ENCODE results near the gene WFIKKN1.

The WFIKKN1 gene

DNA sequence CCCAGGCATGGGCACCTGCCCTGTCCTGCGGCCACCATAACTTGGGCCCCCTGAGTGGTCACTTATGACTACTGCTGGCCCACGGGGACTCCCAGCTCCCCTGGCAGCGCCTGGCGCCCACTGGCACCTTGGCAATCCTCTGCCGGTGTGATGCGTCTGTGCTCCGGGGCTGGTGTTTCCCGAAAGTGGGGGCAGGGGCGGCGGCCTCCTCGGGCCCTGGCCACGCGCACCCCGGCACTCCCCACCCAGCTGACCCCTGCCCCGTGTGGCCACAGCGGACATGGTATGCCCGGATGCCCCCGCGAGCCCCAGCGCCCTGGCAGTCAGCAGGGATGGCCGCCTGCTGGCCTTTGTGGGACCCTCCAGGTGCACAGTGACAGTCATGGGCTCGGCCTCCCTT is 26.7 kb downstream of the WFIKKN1 start:
- no peak for DNase-seq (ENCODE audit: low read depth in 3 of 3)

- DNase-seq (ENCODE audit: low read depth in 3 of 3) = no peak
Observed at GRCh38 chr16:658679-659571, 28.1 kb downstream of the WFIKKN1 start.

DNA sequence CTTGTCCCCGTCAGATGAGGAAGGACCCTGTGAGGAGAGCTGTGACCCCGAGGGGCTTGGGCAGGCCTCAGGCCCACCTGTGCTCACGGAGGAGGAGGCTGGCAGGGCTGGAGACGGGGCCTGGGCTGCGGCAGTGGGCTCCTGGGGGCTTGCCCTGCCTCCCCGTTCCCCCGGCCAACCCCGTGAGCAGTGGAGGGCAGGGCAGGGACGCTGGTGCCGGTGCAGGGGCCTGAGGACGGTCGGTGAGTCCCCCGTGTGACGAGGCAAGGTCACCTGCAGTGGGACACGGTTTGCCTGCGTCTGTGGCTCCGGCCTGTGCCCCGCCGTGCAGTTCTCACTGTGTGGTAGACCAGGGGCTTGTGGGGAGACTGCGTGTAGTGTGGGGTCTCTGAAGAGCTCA is 28.8 kb downstream of the WFIKKN1 start:
- DNase-seq (ENCODE audit: low read depth in 3 of 3) = no peak

DNA sequence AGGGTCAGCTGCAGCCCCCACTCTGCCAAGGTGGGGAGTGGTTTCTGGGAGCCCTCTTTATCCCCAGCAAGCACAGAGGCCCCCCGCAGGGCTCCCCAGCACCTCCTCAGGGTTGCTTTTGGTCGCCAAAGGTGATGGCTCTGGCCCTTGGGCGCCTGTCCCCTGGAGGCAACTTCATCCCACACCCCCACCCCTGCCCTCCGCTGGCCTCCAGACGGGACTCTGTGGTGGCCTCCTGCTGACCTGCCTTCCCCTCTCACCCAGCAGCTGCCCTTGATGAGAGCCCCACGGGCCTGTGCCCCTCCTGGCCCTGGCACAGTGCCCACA is 29.3 kb downstream of the WFIKKN1 start:
- DNase-seq (ENCODE audit: low read depth in 3 of 3) = no peak

- DNase-seq (ENCODE audit: low read depth in 3 of 3) = peak in 2 of 3 experiments; percentile 34 to 40
Observed at GRCh38 chr16:660459-661183, 29.8 kb downstream of the WFIKKN1 start.

- no peak for DNase-seq (ENCODE audit: low read depth in 3 of 3)
Observed at GRCh38 chr16:661184-661821, 30.5 kb downstream of the WFIKKN1 start.

DNA sequence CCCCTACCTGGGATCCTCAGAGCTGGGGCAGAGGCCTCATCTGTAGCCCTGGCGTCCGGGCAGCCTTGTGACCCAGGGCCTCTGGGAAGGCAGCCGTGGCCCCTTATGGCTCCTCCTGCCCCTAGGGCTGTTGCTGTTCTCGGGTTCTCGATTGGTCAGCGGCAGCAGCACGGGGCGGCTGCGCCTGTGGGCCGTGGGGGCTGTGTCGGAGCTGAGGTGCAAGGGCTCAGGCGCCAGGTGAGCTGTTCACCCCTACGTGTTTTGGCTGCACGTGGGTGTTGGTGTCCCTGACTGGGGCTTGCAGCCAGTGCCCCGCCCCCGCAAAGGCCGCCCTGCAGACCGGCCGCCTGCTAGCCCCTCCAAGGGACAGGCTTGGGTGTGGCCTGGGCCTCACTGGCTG is 31.3 kb downstream of the WFIKKN1 start:
- DNase-seq (ENCODE audit: low read depth in 3 of 3) = no peak

DNA sequence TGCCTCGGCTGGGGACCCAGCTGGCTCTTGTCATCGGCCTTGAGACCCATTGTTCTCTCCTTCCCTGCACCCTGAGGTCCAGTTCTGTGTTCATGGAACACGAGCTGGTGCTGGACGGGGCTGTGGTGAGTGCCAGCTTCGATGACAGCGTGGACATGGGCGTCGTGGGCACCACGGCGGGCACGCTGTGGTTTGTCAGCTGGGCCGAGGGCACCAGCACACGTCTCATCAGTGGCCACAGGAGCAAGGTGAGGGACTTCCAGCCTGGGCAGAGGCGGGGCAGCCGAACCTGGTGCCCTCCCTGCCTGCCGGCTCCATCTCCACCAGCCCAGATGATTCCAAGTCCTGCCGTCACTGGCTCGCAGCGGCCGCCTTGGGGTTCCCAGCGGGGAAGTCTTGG is 31.8 kb downstream of the WFIKKN1 start:
- no peak for DNase-seq (ENCODE audit: low read depth in 3 of 3)

DNA sequence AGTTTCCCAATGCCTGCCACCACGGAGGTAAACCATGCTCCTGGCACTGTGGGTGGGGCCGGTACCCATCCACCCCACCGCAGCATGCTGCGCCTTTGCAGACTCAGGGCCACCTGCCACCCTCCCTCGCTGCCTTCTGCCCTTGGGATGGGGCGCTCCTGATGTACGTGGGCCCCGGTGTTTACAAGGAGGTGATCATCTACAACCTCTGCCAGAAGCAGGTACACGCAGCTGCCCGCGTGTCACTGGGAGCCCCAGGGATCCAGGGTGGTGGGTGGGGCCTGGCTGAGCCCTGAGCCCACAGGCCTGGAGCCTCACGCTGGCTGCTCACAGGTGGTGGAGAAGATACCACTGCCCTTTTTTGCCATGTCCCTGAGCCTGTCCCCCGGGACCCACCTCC is 35.8 kb downstream of the WFIKKN1 start:
- DNase-seq (ENCODE audit: low read depth in 3 of 3) = no peak

- no peak for DNase-seq (ENCODE audit: low read depth in 3 of 3)
Observed at GRCh38 chr16:667113-667779, 36.5 kb downstream of the WFIKKN1 start.

GRCh38 chr16:667780-668518 is 37.2 kb downstream of the WFIKKN1 start, which contains the start of gene RHOT2:
RHOT2 (plus strand) TSS chr16:668132; CDS start chr16:668200, 68 bp downstream.
- peak; percentile 83 to 91 (median 86) for DNase-seq (ENCODE audit: low read depth in 3 of 3)

DNA sequence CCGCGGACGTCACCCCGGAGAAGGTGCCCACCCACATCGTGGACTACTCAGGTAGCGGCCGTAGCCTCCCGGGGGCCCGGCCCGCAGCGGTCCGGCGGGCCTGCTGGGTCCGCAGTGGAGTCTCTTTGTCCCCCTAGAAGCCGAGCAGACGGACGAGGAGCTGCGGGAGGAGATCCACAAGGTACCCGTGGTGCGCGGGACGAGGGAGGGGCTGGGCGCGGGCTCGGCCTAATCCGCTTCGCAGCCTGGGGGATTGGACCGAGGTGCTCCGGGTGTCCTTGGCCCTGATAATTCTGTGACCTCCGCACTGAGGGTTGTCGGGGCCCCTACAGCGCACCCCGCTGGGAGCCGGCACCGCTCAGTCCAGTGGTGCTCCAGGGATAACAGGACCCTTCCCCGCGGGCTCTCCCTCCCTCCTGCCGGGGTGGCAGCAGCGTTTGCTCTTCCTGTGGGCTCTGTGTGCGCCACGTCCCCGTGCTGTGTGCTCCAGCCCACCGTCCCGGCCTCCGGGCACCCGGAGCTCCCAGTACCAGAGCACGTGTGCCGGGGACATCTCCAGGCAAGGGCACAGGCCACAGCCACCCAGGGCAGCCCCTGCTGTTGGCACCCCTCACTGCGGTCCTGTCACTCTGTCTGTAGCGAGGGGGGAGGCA is 37.9 kb downstream of the WFIKKN1 start:
- DNase-seq (ENCODE audit: low read depth in 3 of 3) = no peak

GRCh38 chr16:669666-670065 is 38.9 kb downstream of the WFIKKN1 start:
- no peak for DNase-seq (ENCODE audit: low read depth in 3 of 3)

GRCh38 chr16:670485-671352 is 39.9 kb downstream of the WFIKKN1 start:
- DNase-seq (ENCODE audit: low read depth in 3 of 3) = no peak

DNA sequence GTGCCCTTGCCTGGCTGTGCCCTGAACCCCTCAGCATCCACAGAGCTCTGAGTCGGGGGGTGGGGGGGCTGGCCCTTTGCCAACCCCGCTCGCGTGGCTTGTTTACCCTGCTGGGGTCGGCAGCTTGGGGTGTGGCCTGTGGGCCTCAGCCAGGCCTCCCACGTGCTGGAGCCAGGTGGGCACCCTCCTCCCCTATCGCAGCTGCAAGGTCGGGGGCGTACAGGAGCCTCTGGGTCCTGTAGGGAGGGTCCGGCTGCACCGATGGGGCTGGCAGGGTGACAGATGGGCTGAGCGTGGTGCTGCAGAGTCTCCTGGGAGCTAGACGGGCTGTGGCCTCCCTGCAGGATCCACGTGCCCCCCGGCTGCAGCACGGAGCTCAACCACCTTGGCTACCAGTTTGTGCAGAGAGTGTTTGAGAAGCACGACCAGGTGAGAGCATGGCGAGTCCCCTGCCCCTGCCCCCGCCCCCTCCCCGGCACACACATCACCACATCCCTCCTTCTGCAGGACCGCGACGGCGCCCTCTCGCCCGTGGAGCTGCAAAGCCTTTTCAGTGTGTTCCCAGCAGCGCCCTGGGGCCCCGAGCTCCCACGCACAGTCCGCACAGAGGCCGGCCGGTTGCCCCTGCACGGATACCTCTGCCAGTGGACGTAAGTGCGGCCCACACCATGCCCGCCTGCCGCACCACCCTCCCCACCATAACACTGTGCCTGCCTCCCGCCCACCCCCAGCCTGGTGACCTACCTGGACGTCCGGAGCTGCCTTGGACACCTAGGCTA is 40.8 kb downstream of the WFIKKN1 start:
- no peak for DNase-seq (ENCODE audit: low read depth in 3 of 3)

DNA sequence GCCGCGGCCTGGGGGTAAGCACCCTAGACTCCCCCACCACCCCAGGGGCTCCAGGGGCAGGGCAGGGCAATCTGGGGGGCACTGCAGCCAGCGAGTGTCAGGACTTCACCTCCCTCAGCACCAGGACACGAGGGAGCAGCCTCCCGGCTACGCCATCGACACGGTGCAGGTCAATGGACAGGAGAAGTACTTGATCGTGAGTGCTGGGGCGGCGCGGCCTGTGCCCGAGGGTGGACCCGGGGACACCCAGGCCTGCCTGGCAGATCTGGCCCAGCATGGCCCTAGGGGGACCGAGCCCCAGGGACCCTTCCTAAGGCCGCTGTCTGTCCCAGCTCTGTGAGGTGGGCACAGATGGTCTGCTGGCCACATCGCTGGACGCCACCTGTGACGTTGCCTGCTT is 41.6 kb downstream of the WFIKKN1 start:
- DNase-seq (ENCODE audit: low read depth in 3 of 3) = no peak

- no peak for DNase-seq (ENCODE audit: low read depth in 3 of 3)
Observed at GRCh38 chr16:672851-673250, 42.1 kb downstream of the WFIKKN1 start.

GRCh38 chr16:673399-673991 is 42.7 kb downstream of the WFIKKN1 start:
- DNase-seq (ENCODE audit: low read depth in 3 of 3) = no peak

Measured in stimulated activated CD4-positive, alpha-beta T cell treated with anti-CD3 and anti-CD28 coated beads, TNF-alpha, amount 100 ng/mL, for 4 hours (primary cell).